ENCODE results near the gene TPPP3.

GRCh38 chr16:67431775-67432505 is 38.6 kb upstream of the TPPP3 start:
- TF ChIP-seq CTCF (IDR thresholded peaks at IDR 0.05; ENCODE audit: low read length) (no peak), EZH2phosphoT487 (IDR thresholded peaks at IDR 0.05; ENCODE audit: low read length) (no peak)

All from MM.1S (cell line).